ENCODE measurements around the gene PDCD11. TPM values are rescaled to one million over a fixed set of nuclear protein-coding genes. Genes with fewer than 3 reads are reported as not detected.

PDCD11 gene
- total RNA-seq (2021) (20.4 and 20.5 TPM in 2 replicates), Bru-seq, nascent RNA (percentile 65 among the genes with signal in this experiment), BruChase-seq, experiment 1, labeled RNA remaining after a 2-hour chase (percentile 63 among the genes with signal in this experiment), BruChase-seq, experiment 2, labeled RNA remaining after a 6-hour chase (percentile 78 among the genes with signal in this experiment)
- long read RNA-seq, full-length matches to known transcripts, result 3 of 12 reads
- long read RNA-seq, partial matches to known transcripts, result 5 of 12 reads
- long read RNA-seq, other reads (novel, unspliced or antisense), result 4 of 12 reads

GRCh38 chr10:103396067-103396788, at the start of gene PDCD11, which contains the start of gene ATP5MK:
TSS of gene PDCD11 (plus strand) at chr10:103396626. CDS start at chr10:103398427, 1,801 bp downstream.
TSS of gene ATP5MK (minus strand) at chr10:103396475. CDS start at chr10:103392457, 4,018 bp downstream.
- no peaks in the 10 kb centered on the region for H3K9me2 ChIP-seq (ENCODE audit: insufficient read depth)
- no peaks in the 10 kb centered on the region for H3K27me3 ChIP-seq (ENCODE audit: insufficient read depth, low read depth)
- peaks cover 59% of the 10 kb centered on the region for H3K79me2 ChIP-seq (ENCODE audit: low read depth)
- peak within 1 kb of the TSS; percentile 77 for H3K4me3 ChIP-seq
- peak within 1 kb of the TSS; percentile 45 for H3K27ac ChIP-seq
- no peaks in the 10 kb centered on the region for H3K9me3 ChIP-seq (ENCODE audit: insufficient read depth, low read depth)
- H3K4me2 ChIP-seq, result peak within 1 kb of the TSS; percentile 92
- peaks cover 13% of the 10 kb centered on the region; the same call in 1 of the 2 replicates for H3F3A ChIP-seq (ENCODE audit: insufficient read depth, low read depth)
- peak; percentile 89 to 95 for DNase-seq
- TF ChIP-seq EZH2 (IDR thresholded peaks at IDR 0.05; ENCODE audit: low read depth) (no peak), CTCF (conservative IDR thresholded peaks at IDR 0.05) (no peak)
- intact Hi-C loops (cut with micrococcal nuclease; ENCODE audit: unreplicated experiment), result loop anchor here (5.0 kb wide), 1 partner anchor 479 kb away; the partner anchor contains the start of gene CNNM2
- POLR2A ChIA-PET (ENCODE audit: unreplicated experiment), result interaction anchor here (0.6 kb wide), 1 partner anchor 631 kb away, joined by 3 read pairs; no protein-coding TSS in a partner anchor
- H4K20me1 ChIP-seq (ENCODE audit: insufficient read depth), result peaks cover 3% of the 10 kb centered on the region; the same call in 1 of the 2 replicates
- H2AFZ ChIP-seq, result peak within 1 kb of the TSS; percentile 89
- TSS peak; percentile 69 for BruUV-seq (replicated peaks)
- H3K4me1 ChIP-seq (replicated peaks; ENCODE audit: insufficient read depth), result peaks cover 30% of the 10 kb centered on the region
- H3K36me3 ChIP-seq (ENCODE audit: low read depth), result peaks cover 7% of the 10 kb centered on the region; the same call in 1 of the 2 replicates
- CTCF ChIA-PET, result no interaction called here

DNA sequence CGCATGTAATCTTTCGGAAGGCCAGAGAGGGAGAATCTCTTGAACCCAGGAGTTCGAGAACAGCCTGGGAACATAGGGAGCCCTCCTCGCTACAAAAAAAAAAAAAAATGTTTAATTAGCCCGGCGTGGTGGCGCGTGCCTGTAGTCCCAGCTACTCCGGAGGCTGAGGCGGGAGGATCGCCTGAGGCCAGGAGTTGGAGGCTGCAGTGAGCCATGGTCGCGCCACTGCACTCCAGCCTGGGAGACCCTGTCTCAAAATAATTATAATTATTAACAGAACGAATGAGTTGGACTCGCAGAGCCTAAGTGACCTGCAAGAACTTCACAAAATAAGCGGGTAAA, 46.3 kb upstream of the PDCD11 start:
- intact Hi-C loops (cut with micrococcal nuclease; ENCODE audit: unreplicated experiment), result no loop called here
- no peaks in the 10 kb centered on the region for H3K9me3 ChIP-seq (ENCODE audit: insufficient read depth, low read depth)
- no peak for DNase-seq
- H2AFZ ChIP-seq, result peak overlapping the region; percentile 94
- CTCF ChIA-PET, result no interaction called here
- POLR2A ChIA-PET (ENCODE audit: unreplicated experiment), result interaction anchor here (0.8 kb wide), 1 partner anchor 68 kb away, joined by 4 read pairs; no protein-coding TSS in a partner anchor
- no peaks in the 10 kb centered on the region for H3K36me3 ChIP-seq (ENCODE audit: low read depth)
- no peak for TF ChIP-seq CTCF (conservative IDR thresholded peaks at IDR 0.05)
- TF ChIP-seq EZH2 (IDR thresholded peaks at IDR 0.05; ENCODE audit: low read depth), result no peak
- H3K4me2 ChIP-seq, result peak overlapping the region; percentile 78
- H3K4me3 ChIP-seq, result peak overlapping the region; percentile 73
- H4K20me1 ChIP-seq (ENCODE audit: insufficient read depth), result no peaks in the 10 kb centered on the region
- no peak overlapping the region for H3K27ac ChIP-seq
- H3K9me2 ChIP-seq (ENCODE audit: insufficient read depth), result no peaks in the 10 kb centered on the region
- peaks cover 10% of the 10 kb centered on the region; the same call in 1 of the 2 replicates for H3K79me2 ChIP-seq (ENCODE audit: low read depth)
- H3F3A ChIP-seq (ENCODE audit: insufficient read depth, low read depth), result no peaks in the 10 kb centered on the region; the same call in 1 of the 2 replicates
- no peaks in the 10 kb centered on the region for H3K27me3 ChIP-seq (ENCODE audit: insufficient read depth, low read depth)
- peaks cover 5% of the 10 kb centered on the region; the same call in 1 of the 2 replicates for H3K4me1 ChIP-seq (replicated peaks; ENCODE audit: insufficient read depth)
- no TSS peak for BruUV-seq (replicated peaks)

DNA sequence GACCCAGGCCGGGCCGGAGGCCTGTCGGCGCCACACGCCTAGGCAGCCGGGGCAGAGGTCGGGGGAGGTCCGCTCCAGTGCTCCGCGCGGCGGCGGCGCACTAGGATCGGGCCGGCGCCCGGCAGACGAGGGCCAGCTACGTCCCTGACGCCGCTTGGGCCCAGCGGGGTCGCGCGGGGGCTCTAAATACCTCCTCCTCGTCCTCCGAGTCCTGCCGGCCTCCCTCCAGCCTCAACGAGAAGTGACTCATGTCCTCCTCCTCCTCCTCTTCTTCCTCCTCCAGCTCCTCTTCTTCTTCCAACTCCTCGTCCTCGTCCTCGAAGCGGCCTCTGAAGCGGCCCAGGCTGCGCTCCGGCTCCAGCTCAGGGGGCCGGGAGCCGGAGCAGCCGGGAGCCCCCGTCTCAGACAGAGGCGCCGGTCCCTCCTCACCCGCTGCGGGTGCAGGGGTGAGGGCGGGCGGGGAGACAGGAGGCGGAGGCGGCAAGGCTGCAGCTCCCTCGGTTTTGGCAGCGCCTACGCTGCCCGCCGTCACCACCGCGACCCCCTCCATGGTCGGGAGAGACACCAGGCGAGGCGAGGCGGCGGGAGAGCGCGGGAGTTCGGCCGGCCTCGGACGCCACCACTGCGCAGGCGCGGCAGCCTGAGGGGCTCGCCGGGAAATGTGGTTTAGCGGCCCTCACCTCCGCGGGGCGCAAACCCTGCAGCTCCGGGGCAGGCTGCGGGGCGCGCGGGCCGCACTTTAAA, 45.7 kb upstream of the PDCD11 start, which contains the start of gene PCGF6:
TSS of gene PCGF6 (minus strand) at position 624 of the 744 bp plus-strand sequence. CDS start at position 550, 74 bp downstream.
- Histone ChIP-seq H3F3A (ENCODE audit: insufficient read depth, low read depth) (no peaks in the 10 kb centered on the region; the same call in 1 of the 2 replicates), H3K27me3 (ENCODE audit: insufficient read depth, low read depth) (no peaks in the 10 kb centered on the region), H4K20me1 (ENCODE audit: insufficient read depth) (no peaks in the 10 kb centered on the region), H3K79me2 (ENCODE audit: low read depth) (peaks cover 10% of the 10 kb centered on the region; the same call in 1 of the 2 replicates), H3K36me3 (ENCODE audit: low read depth) (no peaks in the 10 kb centered on the region), H3K9me3 (ENCODE audit: insufficient read depth, low read depth) (no peaks in the 10 kb centered on the region), H3K4me3 (peak within 1 kb of the TSS; percentile 73), H3K27ac (no peak within 1 kb of the TSS), H3K9me2 (ENCODE audit: insufficient read depth) (no peaks in the 10 kb centered on the region), H2AFZ (peak within 1 kb of the TSS; percentile 94), H3K4me1 (replicated peaks; ENCODE audit: insufficient read depth) (peaks cover 5% of the 10 kb centered on the region; the same call in 1 of the 2 replicates), H3K4me2 (peak within 1 kb of the TSS; percentile 78)
- peak in 1 of 2 experiments; percentile 69 for DNase-seq
- BruUV-seq (replicated peaks), result TSS peak; percentile 20
- TF ChIP-seq CTCF (conservative IDR thresholded peaks at IDR 0.05) (no peak), EZH2 (IDR thresholded peaks at IDR 0.05; ENCODE audit: low read depth) (no peak)
- intact Hi-C loops (cut with micrococcal nuclease; ENCODE audit: unreplicated experiment), result no loop called here
- ChIA-PET CTCF (interaction anchor here (0.6 kb wide), 1 partner anchor 501 kb away, joined by 4 read pairs; no protein-coding TSS in a partner anchor), POLR2A (ENCODE audit: unreplicated experiment) (interaction anchor here (0.6 to 0.8 kb wide), 2 partner anchors 69 to 159 kb away, joined by 4 read pairs; no protein-coding TSS in a partner anchor)

Data from PC-9 (cell line).